ENCODE results near the gene SDHAF1. TPM values are rescaled to one million over a fixed set of nuclear protein-coding genes. Genes with fewer than 3 reads are reported as not detected.

Gene SDHAF1
- total RNA-seq, 1 donor from 2014 or later: 17.5 TPM

- H3K27me3 Mint-ChIP-seq (ENCODE audit: low read depth): peaks cover 8% of the 10 kb centered on the region
- H3K4me3 Mint-ChIP-seq: peak overlapping the region; percentile 99
- no peak for DNase-seq (ENCODE audit: low read depth, low spot score)
- peak overlapping the region; percentile 96 for H3K27ac Mint-ChIP-seq (ENCODE audit: unreplicated experiment)
- H3K9me3 Mint-ChIP-seq: no peaks in the 10 kb centered on the region
- H3K36me3 Mint-ChIP-seq (ENCODE audit: low read depth): peaks cover 6% of the 10 kb centered on the region
- H3K4me1 Mint-ChIP-seq: peaks cover 48% of the 10 kb centered on the region
- TF ChIP-seq CTCF (conservative IDR thresholded peaks at IDR 0.05): no peak
Observed at GRCh38 chr19:36013280-36014011, 18.5 kb downstream of the SDHAF1 start.

GRCh38 chr19:36014012-36014924 lies 19.3 kb downstream of the SDHAF1 start, which contains the start of gene ALKBH6:
ALKBH6 (minus strand) TSS chr19:36014213; CDS start chr19:36013397, 816 bp downstream.
- DNase-seq (ENCODE audit: low read depth, low spot score): peak; percentile 98
- Mint-ChIP-seq H3K27me3 (ENCODE audit: low read depth) (peaks cover 4% of the 10 kb centered on the region), H3K4me1 (peaks cover 42% of the 10 kb centered on the region), H3K27ac (ENCODE audit: unreplicated experiment) (peak within 1 kb of the TSS; percentile 96), H3K4me3 (peak within 1 kb of the TSS; percentile 99), H3K9me3 (no peaks in the 10 kb centered on the region), H3K36me3 (ENCODE audit: low read depth) (peaks cover 6% of the 10 kb centered on the region)
- TF ChIP-seq CTCF (conservative IDR thresholded peaks at IDR 0.05): peak; percentile 15

GRCh38 chr19:36019061-36019670 lies 24.2 kb downstream of the SDHAF1 start:
- no peak for TF ChIP-seq CTCF (conservative IDR thresholded peaks at IDR 0.05)
- Mint-ChIP-seq H3K4me1 (peaks cover 22% of the 10 kb centered on the region), H3K27me3 (ENCODE audit: low read depth) (no peaks in the 10 kb centered on the region)

GRCh38 chr19:36023432-36023831 lies 28.4 kb downstream of the SDHAF1 start:
- DNase-seq (ENCODE audit: low read depth, low spot score): no peak
- peaks cover 5% of the 10 kb centered on the region for H3K36me3 Mint-ChIP-seq (ENCODE audit: low read depth)
- no peak overlapping the region for H3K27ac Mint-ChIP-seq (ENCODE audit: unreplicated experiment)
- H3K27me3 Mint-ChIP-seq (ENCODE audit: low read depth): no peaks in the 10 kb centered on the region
- TF ChIP-seq CTCF (conservative IDR thresholded peaks at IDR 0.05): no peak
- H3K4me3 Mint-ChIP-seq: no peak overlapping the region
- no peaks in the 10 kb centered on the region for H3K9me3 Mint-ChIP-seq
- H3K4me1 Mint-ChIP-seq: no peaks in the 10 kb centered on the region

More at GRCh38 chr19:36019061-36019670, 24.2 kb downstream of the SDHAF1 start:
- Mint-ChIP-seq H3K27ac (ENCODE audit: unreplicated experiment) (no peak overlapping the region), H3K9me3 (no peaks in the 10 kb centered on the region), H3K36me3 (ENCODE audit: low read depth) (peaks cover 9% of the 10 kb centered on the region), H3K4me3 (no peak overlapping the region)
- DNase-seq (ENCODE audit: low read depth, low spot score): no peak

GRCh38 chr19:36025541-36025940 lies 30.6 kb downstream of the SDHAF1 start:
- H3K27ac Mint-ChIP-seq (ENCODE audit: unreplicated experiment): no peak overlapping the region
- no peak for DNase-seq (ENCODE audit: low read depth, low spot score)
- no peaks in the 10 kb centered on the region for H3K27me3 Mint-ChIP-seq (ENCODE audit: low read depth)
- H3K36me3 Mint-ChIP-seq (ENCODE audit: low read depth): peaks cover 10% of the 10 kb centered on the region
- H3K9me3 Mint-ChIP-seq: no peaks in the 10 kb centered on the region
- H3K4me3 Mint-ChIP-seq: no peak overlapping the region
- TF ChIP-seq CTCF (conservative IDR thresholded peaks at IDR 0.05): no peak
- no peaks in the 10 kb centered on the region for H3K4me1 Mint-ChIP-seq

All from neural crest cell (in vitro differentiated cells).